Esophagus squamous epithelium (tissue), 4 donors: ENCODE data around the gene TTC39B.

ENCODE experiments used
- POLR2A ChIP-seq, 4 donors: fragments of 450-650 bp; IDR thresholded peaks; one replicate each; pipeline ENCODE4 v1.6.1; 2017; ENCODE audit warnings: antibody characterized with exemption in 4 of 4, mild to moderate bottlenecking in 4 of 4, moderate library complexity in 3 of 4
- TF ChIP-seq, protein P1 (sequence below), 6 experiments: fragments of 450-650 bp in 4 of 6; fragments of 200-600 bp in 2 of 6; sonication (generic) in 2 of 6; IDR thresholded peaks; one replicate each; pipeline ENCODE4 v1.5.1; 2016 to 2019; ENCODE audit warnings: antibody characterized with exemption in 6 of 6, mild to moderate bottlenecking in 4 of 6, moderate library complexity in 4 of 6

DNA sequence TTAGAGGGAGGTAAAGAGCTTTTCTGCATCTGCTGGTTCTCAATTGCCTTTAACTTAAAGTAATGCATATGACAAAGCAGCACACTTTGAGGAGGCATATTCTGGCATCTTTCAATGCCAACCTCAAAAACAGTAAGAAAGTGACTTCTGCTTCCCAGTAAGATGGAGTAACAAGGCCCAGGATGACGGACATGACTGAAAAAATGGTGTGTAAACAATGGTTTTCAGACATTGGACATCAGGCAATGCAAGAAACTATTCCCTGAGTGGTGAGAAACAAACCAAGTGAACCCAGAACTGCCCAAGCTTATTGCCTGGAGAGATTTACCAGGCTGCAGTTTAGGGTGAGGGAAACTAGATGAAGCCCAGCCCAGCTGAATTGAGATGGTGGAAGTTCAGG, 39.8 kb upstream of the TTC39B start:
- TF ChIP-seq, protein P1, sequence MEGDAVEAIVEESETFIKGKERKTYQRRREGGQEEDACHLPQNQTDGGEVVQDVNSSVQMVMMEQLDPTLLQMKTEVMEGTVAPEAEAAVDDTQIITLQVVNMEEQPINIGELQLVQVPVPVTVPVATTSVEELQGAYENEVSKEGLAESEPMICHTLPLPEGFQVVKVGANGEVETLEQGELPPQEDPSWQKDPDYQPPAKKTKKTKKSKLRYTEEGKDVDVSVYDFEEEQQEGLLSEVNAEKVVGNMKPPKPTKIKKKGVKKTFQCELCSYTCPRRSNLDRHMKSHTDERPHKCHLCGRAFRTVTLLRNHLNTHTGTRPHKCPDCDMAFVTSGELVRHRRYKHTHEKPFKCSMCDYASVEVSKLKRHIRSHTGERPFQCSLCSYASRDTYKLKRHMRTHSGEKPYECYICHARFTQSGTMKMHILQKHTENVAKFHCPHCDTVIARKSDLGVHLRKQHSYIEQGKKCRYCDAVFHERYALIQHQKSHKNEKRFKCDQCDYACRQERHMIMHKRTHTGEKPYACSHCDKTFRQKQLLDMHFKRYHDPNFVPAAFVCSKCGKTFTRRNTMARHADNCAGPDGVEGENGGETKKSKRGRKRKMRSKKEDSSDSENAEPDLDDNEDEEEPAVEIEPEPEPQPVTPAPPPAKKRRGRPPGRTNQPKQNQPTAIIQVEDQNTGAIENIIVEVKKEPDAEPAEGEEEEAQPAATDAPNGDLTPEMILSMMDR (IDR thresholded peaks at IDR 0.05), result no peak
- TF ChIP-seq POLR2A (IDR thresholded peaks at IDR 0.05), result no peak
